ENCODE results near the gene CD63. TPM values are rescaled to one million over a fixed set of nuclear protein-coding genes. Genes with fewer than 3 reads are reported as not detected.
"Not testable (repeated sequence)": the region's sequence is repeated elsewhere in the genome, so short reads cannot be mapped to it uniquely, and the experiment has no call there.

Gene CD63, protein sequence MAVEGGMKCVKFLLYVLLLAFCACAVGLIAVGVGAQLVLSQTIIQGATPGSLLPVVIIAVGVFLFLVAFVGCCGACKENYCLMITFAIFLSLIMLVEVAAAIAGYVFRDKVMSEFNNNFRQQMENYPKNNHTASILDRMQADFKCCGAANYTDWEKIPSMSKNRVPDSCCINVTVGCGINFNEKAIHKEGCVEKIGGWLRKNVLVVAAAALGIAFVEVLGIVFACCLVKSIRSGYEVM
- total RNA-seq = 100 to 1,000 TPM; 190 to 193 TPM

DNA sequence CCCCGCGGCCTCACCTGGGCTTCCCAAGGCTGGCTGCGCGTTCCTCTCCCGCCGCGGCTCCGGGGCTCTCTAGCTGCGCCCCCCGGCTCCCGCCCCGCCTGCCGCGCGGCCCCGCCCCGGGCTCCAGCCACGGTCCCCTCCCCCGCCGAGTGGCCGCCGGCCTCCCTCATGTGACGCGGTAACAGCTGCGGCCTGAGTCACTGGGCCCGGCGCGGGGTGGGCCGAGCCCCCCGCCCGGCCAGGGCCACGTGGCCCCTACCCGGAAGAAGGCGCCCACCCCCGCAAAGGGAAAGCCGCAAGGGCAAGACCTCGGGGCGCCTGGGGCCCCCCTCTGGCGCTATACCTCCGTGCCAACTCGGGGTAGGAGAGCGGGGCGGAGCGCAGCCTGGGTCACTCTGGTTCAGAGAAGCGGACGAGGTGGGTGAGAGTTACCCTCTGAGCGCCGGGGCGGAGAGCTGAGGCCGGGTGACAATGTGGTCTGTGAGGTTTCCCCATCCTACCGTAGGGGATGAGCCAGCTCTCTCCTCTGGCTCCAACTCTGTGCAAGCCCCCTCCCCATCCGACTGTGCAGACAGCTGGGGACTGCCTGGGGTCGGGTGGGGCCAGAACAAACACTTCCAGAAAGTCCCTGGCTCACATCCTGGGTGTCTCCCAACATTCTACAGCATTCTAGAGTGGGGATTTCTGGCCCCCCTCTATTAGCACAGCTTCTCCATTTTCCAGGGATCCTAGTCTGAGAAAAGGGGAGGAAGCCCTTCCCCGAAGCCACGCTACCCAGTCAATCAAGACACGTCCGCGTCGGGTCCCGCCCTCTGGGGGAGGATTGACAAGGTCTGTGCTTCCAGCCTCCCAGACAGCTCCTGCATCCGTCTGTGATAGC is at the start of gene CD63:
Gene CD63 (minus strand): TSS at position 71 of the 880 bp plus-strand sequence. CDS start 668 bp downstream, outside the sequence.
- ChIA-PET CTCF (interaction anchor here (1.1 to 4.7 kb wide), 7 partner anchors 8 to 73 kb away, joined by 4 to 38 read pairs (median 5); partner anchors contain the start of genes BLOC1S1 and RDH5), POLR2A (interaction anchor here (0.7 to 2.0 kb wide), 15 partner anchors 9 to 316 kb away, joined by 3 to 10 read pairs (median 3); partner anchors contain the start of genes BLOC1S1, DNAJC14, ORMDL2 and PYM1)

DNA sequence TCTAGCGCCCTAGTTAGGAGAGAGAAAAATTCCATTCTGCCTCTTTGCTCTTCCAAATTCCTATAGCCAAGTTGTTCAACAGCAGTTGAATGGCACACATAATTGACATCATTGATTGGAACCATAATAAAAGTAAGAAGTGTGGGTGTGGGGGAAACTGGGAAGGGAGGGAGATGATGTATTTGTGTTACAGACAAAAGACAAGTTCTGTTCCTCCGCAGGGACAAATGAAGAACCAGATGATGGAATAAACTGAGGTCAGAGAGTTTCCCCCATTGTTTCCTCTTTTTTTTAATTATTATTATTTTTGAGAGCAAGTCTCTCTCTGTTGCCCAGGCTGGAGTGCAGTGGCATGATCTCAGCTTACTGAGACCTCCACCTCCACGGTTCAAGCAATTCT is 49.0 kb upstream of the CD63 start:
- POLR2A ChIA-PET = interaction anchor here (0.6 kb wide), 1 partner anchor 169 kb away, joined by 7 read pairs; no protein-coding TSS in a partner anchor
- CTCF ChIA-PET = interaction anchor here (1.5 kb wide), 1 partner anchor 17 kb away, joined by 3 read pairs; no protein-coding TSS in a partner anchor

DNA sequence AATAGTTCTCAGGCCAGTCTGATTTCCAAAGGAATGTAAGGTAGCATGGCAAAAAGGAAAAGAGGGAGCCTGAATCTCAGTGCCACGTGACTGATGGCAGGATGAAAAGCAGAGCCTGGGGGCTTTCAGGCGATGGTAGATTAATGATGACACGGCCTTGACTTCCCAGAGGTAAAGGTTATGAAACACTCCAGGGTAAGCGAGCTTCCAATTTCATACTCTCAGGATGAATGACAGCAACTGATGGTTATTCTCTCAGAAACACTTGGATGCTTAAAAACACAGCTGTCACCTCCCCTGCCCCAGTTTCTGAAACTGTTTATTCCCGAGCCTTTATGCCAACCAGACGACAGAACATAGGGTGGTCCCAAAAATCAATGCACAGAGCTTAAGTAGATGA is 42.9 kb upstream of the CD63 start:
- CTCF ChIA-PET = interaction anchor here (1.4 kb wide), 1 partner anchor 12 kb away, joined by 3 read pairs; no protein-coding TSS in a partner anchor
- POLR2A ChIA-PET = interaction anchor here (0.6 kb wide), 1 partner anchor 255 kb away, joined by 4 read pairs; no protein-coding TSS in a partner anchor

DNA sequence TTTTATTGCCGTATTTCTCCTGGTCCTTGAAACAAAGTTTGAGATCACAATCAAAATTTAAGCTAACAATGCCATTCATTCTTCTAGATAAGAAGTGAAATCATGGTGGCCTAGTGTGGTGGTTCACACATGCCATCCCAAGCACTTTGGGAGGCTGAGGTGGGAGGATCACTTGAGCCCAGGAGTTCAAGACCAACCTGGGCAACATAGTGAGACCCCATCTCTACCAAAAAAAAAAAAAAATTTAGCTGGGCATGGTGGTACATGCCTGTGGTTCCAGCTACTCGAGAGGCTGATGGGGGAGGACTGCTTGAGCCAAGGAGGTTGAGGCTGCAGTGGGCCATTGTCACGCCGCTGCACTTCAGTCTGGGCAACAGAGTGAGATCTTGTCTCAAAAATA is 38.3 kb upstream of the CD63 start:
- POLR2A ChIA-PET = no interaction called here

DNA sequence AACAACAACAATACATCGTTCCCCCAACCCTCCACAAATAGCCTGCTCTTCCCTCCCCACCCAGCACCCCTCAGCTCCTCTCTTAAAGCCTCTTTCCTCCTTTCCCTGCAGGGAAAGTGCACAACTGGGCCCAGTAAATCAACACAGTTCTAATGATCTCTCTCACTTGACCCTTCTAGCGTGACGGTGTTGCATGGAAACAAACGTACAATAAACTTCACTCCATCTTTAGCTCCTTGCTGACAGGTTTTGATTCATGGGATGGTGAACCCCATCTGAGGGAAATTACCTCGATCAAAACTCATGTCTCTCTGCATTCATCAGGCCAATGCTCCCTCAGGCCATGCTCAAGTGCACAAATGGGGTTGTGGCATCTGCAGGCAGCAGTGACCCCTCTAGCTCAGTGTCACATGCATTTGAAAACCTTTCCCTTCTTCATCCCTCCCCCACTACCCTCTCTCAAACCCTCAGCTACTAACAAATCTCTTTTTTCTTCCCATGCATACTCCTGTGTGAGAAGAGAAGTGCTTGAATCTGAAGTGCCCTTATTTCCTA is 37.0 kb upstream of the CD63 start:
- ChIA-PET CTCF (interaction anchor here (0.5 kb wide), 1 partner anchor 197 kb away, joined by 3 read pairs; no protein-coding TSS in a partner anchor), POLR2A (no interaction called here)

More for the DNA sequence above, 38.3 kb upstream of the CD63 start:
- CTCF ChIA-PET = no interaction called here

DNA sequence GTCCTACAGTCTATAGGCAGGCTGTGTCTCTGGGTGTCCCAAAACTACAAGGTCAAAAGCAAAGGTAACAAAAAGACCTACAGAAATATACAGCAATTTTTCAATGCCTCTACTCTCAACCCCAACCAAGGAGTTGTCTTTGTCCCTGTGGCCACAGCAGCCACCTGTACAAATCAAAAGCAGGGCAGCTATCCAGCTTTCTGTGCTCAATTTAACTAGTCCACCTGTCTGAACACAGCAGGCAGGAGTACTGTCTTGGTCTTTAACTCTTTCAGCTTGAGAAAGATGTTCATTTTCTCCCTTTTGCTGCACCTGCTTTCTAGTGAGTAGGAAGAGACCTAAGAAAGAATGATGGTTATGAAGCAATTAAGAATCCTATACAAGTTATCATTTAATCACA is 33.8 kb upstream of the CD63 start:
- CTCF ChIA-PET = no interaction called here
- POLR2A ChIA-PET = interaction anchor here (0.6 kb wide), 1 partner anchor 1570 kb away, joined by 4 read pairs; no protein-coding TSS in a partner anchor

DNA sequence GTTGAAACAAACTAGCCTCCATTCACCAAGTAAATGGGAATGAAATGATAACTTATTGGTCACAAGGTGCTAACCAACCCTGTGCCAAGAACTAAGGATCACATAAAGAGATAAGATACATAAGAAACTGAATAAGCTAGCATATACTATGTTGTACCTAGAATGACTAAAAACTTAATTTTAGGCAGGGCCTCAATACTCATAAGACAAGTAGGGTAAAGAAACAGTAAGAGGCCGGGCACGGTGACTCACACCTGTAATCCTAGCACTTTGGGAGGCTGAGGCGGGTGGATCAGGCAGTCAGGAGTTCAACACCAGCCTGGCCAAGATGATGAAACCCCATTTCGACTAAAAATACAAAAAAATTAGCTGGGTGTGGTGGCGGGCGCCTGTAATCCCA is 31.9 kb upstream of the CD63 start:
- ChIA-PET CTCF (interaction anchor here (1.2 to 1.3 kb wide), 2 partner anchors 16 to 87 kb away, joined by 3 read pairs; no protein-coding TSS in a partner anchor), POLR2A (no interaction called here)

DNA sequence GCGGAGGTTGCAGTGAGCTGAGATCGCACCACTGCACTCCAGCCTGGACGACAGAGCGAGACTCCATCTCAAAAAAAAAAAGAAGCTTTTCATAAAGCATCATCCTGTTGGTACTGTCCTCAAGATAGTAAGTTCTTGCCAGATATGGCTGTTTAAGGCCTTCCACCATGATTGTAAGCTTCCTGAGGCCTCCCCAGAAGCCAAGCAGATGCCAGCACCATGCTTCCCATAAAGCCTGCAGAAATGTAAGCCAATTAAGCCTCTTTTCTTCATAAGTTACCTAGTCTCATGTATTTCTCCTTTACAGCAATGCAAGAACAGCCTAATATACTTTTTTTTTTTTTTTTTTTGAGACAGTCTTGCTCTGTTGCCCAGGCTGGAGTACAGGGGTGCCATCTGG is 29.8 kb upstream of the CD63 start:
- POLR2A ChIA-PET = not testable (repeated sequence)
- CTCF ChIA-PET = interaction anchor here (1.3 kb wide), 1 partner anchor 15 kb away, joined by 3 read pairs; no protein-coding TSS in a partner anchor

DNA sequence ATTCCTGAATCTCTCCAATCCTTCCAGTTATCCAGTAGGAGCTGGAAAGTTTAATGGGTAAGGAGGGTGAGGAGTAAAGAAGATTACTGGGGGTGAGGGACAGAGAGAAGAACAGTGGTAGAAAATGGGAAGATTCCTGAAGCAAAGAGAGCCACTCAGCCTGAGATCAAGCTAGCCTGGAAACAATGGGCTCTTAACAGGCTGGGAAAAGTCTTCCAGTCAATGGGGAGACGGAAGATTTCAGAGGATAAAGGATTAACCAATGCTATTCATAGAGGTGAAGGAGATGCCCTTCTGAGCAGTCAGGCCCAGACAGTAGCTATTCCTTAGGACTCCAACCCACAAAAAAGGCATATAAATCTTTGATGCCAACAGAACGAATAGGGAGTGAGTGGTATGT is 28.9 kb upstream of the CD63 start:
- ChIA-PET CTCF (interaction anchor here (1.1 to 1.3 kb wide), 2 partner anchors 14 to 31 kb away, joined by 3 read pairs; no protein-coding TSS in a partner anchor), POLR2A (interaction anchor here (0.6 kb wide), 1 partner anchor 347 kb away, joined by 3 read pairs; the partner anchor contains the start of gene PA2G4)

DNA sequence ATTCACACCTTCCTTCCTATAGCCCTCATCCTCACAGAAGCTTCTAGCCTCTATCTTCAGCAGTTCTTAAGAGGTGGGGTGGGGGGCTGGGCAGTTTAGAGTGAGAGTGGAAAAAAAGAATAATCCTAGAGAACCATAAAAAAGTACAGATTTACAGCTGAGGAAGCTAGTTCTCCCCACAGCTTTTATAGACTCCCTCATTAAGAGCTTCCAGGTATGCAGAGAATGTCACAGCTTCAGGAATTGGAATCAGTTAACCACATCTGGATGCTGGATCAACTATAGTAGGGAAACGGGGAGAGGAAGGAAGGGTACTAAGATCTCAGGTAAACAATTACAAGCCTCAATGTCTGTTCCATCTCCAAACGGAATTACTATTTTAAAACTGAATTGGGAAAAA is 26.4 kb upstream of the CD63 start:
- ChIA-PET CTCF (interaction anchor here (0.6 to 2.8 kb wide), 4 partner anchors 8 to 371 kb away, joined by 3 to 19 read pairs (median 4); no protein-coding TSS in a partner anchor), POLR2A (no interaction called here)

DNA sequence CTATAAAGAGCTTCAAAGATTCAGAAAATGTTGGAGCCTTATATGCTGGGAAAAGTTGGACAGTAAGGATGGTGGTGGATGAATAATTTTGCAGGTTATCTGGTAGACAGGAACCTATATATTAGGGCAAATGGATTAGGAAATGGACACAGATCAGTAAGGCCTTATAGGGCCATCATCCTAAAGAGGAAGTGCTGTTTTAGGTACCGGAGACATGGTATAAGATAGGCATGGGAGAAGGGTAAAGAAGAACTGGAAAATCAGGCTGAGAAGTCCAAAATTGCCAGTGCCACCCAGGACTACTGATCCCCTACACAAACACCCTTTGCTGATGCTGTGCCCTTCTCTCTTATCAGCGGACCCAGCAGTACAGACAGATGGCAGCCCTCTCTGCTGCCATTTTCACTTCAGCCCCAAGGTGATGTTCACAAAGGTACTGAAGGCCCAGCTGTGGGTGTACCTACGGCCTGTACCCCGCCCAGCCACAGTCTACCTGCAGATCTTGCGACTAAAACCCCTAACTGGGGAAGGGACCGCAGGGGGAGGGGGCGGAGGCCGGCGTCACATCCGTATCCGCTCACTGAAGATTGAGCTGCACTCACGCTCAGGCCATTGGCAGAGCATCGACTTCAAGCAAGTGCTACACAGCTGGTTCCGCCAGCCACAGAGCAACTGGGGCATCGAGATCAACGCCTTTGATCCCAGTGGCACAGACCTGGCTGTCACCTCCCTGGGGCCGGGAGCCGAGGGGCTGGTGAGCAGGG is 19.6 kb upstream of the CD63 start:
- ChIA-PET POLR2A (no interaction called here), CTCF (interaction anchor here (2.4 to 2.5 kb wide), 2 partner anchors 10 to 48 kb away, joined by 8 to 10 read pairs; no protein-coding TSS in a partner anchor)

DNA sequence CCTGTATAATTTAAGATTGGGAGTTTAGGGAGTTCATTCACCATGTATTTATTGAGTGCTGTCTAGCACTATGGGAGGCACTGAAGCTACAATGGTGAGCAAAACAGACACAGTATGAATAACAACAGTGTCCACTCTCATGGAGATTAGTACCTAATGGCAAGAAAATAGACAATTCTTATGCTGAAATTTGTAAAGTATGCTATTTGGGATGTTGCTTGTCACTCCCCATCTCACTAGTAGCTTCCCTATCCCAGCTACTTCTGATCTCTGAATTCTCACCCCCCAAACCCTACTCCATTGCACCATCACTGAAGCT is 18.1 kb upstream of the CD63 start:
- CTCF ChIA-PET = interaction anchor here (0.5 to 2.5 kb wide), 6 partner anchors 8 to 1492 kb away, joined by 3 to 10 read pairs (median 4); no protein-coding TSS in a partner anchor
- POLR2A ChIA-PET = interaction anchor here (0.7 to 1.4 kb wide), 2 partner anchors 9 to 17 kb away, joined by 3 to 13 read pairs; no protein-coding TSS in a partner anchor

DNA sequence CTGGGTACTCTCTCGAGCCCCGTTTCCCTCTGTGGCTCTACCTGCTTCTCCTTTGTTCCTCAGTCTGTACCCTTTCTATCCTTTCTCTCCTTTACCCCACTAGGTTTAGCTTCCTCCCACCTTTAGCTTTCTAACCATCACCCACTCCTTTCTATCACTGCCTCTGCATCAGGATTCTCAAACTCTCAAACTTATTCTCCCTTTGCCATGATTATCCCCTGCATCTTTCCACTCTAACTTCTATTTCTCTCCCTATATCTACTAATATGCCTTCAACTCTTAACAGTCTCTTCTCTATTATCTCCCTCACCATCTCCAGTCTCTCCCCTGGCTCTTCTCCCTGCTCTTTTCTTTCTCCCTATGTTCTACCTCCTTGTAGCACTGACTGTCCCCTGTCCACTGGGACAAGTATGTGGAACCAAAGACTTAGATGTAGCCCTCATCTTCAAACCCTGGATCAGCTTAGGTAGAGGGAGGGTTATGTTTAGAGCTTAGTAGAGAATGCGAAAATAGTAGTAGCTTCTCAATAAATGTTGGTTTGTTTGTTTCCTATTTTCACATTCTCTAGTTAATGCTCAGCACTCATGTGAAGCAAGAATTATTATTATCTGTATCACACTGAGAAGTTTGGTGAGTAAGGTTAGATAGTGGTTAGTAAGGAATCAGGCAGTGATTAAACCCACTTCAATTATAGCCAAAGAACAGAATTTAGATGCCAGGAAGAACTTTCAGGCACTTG is 17.5 kb upstream of the CD63 start:
- POLR2A ChIA-PET = interaction anchor here (0.7 to 1.4 kb wide), 2 partner anchors 9 to 16 kb away, joined by 3 to 13 read pairs; no protein-coding TSS in a partner anchor
- CTCF ChIA-PET = interaction anchor here (0.7 to 2.5 kb wide), 4 partner anchors 10 to 1493 kb away, joined by 3 to 10 read pairs (median 4); partner anchors contain the start of gene CD63

DNA sequence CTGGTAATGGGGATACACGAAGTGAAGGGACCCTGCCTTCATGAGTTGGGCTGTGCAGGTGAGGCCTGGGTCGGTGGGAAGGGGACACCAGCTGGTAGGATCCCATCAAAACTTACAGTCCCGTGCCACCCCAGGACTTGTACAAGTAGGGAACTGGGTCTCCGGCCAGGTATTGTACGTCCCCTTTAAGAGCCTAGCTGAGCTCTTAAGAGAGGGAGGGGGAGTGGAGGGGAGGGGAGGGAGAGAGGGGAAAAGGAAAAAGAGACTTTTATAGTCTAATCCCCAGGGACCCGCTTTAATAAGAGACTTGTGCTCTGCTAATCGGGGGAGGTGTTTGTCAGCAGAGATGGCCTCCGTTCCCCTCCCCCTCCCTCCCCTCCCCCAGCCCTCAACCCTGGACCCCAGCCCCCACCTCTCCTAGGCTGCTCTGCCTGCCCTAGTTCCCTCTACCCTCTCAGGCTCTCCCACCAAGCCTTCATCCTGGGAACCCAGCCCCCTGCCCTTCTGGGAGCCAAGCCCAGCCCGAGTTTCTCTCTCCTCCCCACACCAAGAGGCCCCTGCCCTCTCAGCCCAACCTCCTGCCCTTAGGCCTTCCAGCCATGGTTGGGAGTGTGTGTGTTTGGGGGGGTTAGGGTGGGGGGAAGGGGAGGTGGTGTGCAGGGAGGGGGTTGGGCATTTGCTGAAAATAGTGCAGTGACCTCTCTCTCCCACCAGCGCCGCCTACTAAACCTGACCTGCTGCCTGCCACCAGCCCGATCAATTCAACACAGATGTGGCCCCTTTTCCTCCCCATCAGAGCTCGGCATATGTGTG is 16.8 kb upstream of the CD63 start:
- ChIA-PET POLR2A (interaction anchor here (0.6 kb wide), 1 partner anchor 180 kb away, joined by 3 read pairs; no protein-coding TSS in a partner anchor), CTCF (interaction anchor here (0.5 to 1.3 kb wide), 3 partner anchors 7 to 59 kb away, joined by 4 to 7 read pairs (median 6); partner anchors contain the start of gene CD63)

DNA sequence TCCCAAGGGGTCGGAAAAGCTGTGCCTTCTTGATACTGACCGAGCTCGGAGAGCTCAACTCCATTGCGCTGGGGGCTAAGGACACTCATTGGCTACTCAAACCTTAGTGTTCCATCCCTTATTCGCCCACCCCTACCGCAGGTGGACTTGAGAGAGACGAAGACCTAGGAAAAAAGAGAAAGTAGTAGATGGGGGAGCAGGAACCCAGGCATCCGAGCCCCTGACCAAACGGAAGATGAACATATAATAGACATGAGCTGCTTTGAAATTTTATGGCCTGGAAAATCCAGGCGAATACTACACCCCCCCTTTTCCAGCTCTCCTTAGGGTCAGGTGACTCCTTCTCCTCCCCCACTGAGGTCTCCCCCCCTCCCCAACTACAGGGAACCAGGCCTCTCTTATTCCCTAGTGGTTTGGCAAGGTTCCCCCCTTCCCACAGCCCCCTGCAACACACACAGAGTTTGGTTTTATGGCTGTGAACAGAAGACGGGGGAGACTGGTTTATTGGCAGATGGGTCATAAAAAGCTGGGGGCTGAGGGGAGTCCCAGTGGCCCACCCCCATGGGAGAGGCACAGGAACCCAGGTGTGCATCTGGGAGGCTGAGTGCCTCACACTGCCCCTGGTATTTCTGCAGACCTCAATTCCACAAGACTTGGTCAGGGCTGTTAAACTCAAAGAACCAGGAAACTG is 15.7 kb upstream of the CD63 start:
- POLR2A ChIA-PET = interaction anchor here (0.6 to 1.3 kb wide), 5 partner anchors 9 to 360 kb away, joined by 3 to 8 read pairs (median 4); partner anchors contain the start of genes ORMDL2, PA2G4 and SARNP

More for the DNA sequence above, 15.7 kb upstream of the CD63 start:
- CTCF ChIA-PET = interaction anchor here (0.5 to 1.3 kb wide), 7 partner anchors 9 to 182 kb away, joined by 3 to 7 read pairs (median 3); no protein-coding TSS in a partner anchor

Measured in activated CD8-positive, alpha-beta memory T cell treated with anti-CD3 and anti-CD28 coated beads for 36 hours (primary cell).